Activated CD4-positive, alpha-beta T cell treated with anti-CD3 and anti-CD28 coated beads, Interleukin-2, amount 50 U/mL, for 1 hour (primary cell): ENCODE measurements around the gene RABGAP1.
A peak's percentile ranks its signal among the peaks of the same experiment; 100 is the strongest.

Experiments
- DNase-seq: peaks from one replicate; pipeline ENCODE4 v3.0.0-alpha.2; 2020

Gene RABGAP1

DNA sequence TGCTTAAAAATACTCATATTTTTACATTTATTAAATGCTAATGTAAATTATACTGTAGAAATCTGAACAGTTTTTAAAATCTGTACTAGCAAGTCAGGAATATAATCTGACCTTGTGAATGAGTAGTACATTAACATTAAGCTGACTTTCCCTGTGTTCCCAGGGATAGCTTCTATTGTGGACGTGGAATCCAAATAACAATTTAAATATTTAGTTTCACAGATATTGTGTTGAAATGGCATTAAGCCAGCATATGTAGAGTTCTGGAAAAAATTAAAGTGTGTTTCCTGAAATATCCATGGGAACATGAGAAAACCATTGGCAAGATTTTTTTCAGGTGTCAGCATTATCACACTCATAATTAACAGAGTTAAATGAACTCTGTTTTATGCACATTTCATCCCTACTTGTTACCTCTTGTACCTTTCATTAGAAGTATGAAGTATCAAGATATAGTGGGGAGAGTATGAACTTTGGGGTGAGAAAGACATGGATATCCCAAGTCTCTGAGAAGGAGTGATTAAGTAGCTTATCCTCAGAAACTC is 5.7 kb downstream of the RABGAP1 start:
- no peak for DNase-seq

DNA sequence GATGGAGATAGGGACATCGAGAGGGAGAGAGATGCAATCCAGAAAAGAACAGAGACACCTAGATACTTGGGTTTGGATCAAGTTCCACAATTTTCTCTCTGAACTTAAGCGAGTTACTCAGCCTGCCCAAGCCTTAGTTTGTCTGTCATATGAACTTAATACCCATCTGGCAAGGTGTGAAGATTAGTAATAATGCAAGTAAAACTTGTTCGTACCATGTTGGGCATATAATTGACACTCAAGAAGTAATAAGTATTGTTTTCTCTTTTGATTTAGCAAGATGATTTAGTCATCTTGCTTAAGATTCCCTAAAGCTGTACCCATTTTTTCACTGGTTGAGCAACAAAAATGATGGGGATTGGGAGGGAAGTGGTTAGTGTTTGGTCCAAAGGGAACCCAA is 7.5 kb downstream of the RABGAP1 start:
- no peak for DNase-seq

DNA sequence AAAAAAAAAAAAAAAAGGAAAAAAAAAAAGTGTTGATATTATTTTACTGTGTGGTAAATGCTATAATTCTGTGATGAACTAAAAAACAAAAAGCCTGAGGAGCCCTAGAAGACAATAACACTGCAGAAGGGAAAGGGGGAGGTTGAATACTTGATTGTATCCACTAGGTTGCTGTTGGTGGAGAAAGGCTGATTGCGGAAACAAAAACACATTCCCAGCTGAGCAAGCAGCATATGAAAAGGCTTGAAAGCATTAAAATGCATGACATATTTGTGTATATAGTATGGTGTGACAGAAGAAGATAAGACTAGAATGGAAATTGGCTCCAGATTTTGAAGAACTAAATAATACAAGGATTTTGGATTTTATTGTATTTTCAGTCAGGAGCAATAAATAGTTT is 8.9 kb downstream of the RABGAP1 start:
- no peak for DNase-seq

DNA sequence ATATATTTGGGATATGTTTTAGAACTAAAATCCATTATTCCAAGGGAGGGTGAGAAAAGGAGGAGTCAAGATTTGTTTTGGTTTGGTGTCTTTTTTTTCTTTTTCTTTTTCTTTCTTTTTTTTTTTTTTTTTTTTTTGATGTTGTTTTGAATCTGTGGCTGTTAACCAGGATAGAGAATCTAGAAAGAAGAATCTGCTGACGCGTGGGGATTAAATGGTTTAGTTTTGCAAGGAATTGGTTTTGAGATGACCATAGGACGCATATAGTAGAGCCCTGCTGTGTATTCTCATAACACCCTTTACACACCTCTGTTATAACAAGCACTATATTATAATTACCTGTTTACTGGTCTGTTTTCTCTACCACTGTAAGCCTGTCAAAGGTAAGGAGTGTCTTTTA is 9.4 kb downstream of the RABGAP1 start:
- no peak for DNase-seq

DNA sequence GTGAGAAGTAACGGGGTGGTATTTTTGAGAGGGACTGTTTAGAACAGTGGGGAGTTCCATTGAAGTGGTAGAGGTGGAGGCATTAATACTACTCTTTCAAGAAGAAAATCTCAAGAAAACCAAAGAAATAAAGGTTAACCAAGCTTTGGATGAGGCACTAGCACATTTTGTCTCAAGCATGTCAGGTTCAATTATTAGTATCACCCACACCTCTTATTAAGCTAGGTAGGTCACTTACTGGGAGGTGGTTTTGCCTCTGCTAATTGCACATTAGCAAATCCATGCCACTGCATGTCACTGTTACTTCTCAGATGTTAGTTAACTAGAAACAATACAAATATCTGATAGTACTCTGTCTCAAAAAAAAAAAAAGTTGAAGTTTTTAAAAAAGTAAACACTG is 10.2 kb downstream of the RABGAP1 start:
- DNase-seq: no peak

DNA sequence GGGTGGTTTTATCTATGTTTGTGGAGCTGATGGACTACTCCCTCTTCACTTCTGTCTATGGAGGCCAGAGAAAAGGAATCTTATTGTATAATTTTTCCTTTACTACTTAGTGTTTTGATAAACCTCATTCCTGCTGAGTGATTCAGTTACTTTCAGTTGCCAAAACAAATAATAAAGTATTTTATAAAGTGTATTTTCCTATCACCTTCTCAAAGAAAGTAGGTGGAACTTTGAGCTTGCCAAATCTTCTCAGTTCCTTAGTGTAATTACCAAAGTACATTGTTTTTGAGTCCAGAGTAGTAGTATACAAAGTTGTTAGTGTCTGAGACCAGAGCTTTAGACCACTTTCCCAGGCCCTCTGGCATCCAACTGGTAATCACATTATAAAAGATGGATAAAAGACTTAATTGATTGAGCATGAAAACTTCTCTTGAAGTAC is 13.5 kb downstream of the RABGAP1 start:
- DNase-seq: no peak

DNA sequence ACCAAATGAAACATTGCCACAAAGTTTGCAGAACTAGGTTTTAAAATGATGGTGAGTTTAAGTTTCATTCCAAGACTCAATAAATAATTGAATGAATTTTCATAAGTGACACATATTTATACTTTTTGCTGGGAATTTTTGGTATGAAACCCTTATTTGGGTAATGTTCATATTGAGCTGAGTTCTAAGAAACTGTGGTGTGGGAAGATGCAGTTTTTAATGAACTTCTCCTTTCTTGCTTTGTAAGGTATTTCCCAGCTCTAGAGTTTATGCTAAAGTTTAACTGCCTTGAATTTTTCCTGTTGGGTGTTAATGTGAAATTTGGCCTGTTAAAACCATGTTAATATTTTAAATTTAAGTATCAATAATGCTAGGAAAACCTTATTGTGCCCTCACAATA is 15.1 kb downstream of the RABGAP1 start:
- no peak for DNase-seq

DNA sequence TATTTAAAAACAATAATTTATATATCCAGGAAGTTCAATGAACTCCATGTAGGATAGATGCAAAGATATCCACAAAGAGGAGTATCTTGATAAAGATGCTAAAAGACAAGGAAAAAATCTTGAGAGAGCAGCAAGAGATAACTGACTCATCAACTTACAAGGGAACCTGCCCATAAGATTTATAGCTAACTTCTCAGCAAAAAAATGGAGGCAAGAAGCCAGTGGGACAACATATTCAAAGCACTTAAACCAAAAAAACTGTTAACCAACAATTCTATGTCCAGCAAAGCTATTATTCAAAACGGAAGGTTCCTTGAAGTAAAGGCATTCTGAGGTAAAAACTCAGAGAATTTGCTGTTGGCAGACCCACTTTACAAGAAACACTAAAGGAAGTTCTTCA is 20.3 kb downstream of the RABGAP1 start:
- DNase-seq: no peak

DNA sequence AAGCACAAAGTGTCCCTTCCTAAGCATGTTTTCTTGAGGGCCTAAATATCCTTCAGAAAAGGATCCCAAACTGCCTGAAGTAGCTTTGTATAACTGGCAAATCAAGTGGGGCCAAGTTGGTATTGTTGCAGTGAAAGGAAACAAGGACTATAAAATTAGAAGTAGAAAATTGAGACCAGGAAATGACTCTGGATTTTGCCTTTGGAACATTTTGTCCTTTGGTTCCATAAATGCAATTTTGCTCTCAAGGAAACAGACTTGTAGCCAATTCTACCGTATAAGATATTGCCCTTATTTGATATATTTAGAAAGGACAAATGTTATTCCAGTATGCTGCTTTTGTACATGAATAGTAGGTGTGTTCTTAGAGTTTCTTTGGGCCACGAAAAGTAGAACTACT is 34.4 kb downstream of the RABGAP1 start:
- no peak for DNase-seq

DNA sequence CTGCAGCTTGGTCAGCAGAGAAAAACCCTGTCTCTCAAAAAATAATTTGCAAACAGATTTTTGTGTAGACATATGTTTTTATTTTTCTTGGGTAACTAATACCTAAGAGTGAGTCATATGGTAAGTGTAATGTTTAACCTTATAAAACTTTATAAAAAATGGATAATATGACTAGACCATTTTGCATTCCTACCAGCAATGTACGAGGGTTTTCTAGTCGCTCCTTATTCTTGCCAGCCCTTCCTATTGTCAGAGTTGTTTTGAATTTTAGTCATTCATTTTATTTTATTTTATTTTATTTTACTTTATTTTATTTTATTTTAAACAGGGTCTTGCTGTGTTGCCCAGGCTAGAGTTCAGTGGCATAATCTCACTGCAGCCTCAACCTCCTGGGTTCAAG is 37.8 kb downstream of the RABGAP1 start:
- no peak for DNase-seq

DNA sequence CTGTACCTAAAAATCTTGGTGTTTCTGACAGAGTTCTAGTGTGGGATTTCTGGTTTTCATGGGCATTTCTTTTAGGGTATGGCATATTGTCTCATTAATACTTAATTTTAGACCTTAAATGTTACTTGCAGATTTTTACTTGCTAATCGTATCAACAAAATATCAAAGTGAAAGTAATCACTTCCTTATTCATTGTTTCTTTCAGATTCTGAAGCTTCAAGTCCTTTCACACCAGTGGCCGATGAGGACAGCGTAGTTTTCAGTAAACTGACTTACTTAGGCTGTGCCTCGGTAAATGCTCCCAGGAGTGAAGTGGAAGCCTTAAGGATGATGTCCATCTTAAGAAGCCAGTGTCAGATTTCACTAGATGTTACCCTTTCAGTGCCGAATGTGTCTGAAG is 45.2 kb downstream of the RABGAP1 start:
- DNase-seq: no peak

DNA sequence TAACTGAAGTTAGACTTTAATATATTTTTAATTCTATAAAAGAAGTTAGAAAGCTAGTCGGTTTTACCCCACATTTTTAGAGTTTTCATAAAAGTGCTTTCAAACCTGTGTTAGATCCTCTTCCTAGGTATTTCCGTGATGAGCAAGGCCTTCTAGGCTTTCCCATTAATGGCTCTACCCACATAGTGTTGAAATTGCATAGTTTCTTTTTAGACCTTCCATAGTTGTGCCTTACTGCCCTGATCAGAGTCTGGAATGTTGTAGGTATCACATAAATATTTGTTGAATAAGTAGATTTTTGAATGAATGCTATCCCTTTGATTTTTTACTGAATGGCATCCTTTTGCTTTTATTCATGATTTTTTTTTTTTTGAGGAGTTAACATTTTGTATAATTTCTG is 47.3 kb downstream of the RABGAP1 start:
- no peak for DNase-seq

DNA sequence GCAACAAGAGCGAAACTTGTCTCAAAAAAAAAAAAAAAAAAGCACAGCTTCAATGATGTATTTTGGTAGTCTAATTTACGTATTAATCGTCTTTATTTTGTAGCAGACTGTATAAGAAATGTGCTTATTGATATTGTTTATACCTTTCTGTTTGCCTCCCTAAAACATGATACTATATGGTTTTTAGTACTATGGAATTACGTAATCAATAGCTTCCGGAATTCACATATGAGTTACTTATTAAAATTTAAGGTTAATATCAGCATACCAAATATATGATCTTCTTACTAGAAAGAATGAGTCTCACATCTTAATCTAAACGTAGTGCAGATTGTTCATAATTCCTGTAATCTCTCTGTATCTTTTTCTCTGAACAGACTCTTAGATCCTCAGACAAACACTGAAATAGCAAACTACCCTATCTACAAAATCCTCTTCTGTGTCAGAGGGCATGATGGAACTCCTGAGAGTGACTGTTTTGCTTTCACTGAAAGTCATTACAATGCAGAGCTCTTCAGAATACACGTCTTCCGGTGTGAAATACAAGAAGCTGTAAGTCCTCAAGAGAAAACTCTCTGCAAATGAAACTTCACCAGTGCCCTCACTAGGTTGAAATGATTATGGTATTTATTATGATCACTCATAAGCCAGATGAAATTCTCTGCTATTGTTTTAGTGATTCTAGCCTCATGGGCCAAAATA is 48.3 kb downstream of the RABGAP1 start:
- no peak for DNase-seq

DNA sequence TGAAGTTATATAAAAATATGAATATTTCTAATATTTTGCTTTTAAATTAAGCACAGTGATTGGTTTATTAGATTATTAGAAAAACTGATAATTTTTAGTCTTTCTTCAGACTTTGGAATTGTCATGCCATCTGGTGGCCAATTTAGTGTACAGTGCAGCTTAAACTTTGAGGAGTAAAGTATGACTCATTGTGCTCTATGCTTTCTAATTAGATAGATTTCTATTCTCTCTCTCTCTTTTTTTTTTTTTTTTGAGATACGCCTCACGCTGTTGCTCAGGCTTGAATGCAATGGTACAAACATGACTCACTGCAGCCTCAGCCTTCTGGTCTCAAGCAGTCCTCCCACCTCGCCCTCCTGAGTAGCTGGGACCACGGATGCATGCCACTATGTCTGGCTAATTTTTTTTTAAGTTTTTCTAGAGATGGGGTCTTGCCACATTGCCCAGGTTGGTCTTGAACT is 50.6 kb downstream of the RABGAP1 start:
- peak; percentile 18 for DNase-seq

DNA sequence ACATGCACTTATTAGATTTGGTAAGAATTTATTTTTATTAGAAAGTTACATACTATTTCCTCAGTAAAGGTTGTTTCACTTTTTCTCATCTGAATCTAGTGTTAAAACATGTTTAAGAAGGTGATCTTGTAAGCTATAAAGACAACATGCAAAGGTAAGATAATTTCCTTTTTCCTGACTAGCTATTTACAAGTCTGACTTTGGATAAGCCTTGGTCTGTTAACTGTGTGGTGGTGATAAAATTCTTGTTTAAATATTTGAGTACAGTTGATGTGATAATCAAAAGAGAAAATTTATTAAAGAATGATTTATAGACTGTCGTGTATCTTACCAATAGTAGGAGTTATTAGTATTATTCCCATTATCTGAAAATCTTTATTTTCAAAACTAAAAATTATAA is 55.8 kb downstream of the RABGAP1 start:
- no peak for DNase-seq

DNA sequence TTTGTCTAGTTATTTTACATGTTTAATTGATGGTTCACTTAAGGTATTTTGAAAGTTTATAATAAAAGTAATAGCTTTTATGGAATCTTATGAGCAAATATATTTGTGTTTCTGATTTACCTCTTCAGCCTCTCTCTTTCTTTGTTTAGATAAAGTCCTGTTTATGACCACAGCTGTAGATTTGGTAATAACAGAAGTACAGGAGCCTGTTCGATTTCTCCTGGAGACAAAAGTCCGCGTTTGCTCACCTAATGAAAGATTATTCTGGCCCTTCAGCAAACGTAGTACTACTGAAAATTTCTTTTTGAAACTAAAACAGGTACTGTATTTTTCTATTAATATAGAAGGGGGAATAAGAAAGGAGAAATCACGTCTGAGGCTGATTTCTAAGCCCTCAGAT is 57.6 kb downstream of the RABGAP1 start:
- no peak for DNase-seq

DNA sequence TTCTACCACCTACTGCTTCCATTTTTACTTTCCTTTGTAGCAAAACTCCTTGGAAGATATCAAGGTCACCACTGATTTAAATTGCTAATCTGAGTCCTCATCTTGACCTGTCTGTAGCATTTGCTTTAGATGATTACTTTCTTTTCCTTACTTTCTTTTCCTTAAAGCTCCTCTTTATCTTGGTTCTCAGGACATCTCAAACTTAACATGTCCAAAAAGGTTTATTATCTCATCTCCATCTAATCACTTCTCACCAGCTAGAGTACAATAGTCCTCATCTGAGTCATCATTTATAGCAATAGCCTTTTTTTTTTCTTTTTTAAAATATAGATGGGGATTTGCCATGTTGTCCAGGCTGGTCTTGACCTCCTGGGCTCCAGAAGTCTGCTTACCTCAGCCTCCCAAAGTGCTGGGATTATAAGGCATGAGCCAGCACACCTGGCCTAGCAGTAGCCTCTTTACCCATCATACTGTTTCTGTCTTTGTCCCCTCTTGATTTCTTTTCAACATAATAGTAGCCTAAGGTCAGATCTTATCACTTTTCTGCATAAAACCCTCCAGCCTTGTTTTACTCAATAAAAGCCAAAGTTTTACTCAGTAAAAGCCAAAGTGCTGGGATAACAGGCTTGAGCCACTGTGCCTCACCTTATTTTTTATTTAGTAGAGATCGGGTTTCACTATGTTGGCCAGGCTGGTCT is 59.7 kb downstream of the RABGAP1 start:
- no peak for DNase-seq

DNA sequence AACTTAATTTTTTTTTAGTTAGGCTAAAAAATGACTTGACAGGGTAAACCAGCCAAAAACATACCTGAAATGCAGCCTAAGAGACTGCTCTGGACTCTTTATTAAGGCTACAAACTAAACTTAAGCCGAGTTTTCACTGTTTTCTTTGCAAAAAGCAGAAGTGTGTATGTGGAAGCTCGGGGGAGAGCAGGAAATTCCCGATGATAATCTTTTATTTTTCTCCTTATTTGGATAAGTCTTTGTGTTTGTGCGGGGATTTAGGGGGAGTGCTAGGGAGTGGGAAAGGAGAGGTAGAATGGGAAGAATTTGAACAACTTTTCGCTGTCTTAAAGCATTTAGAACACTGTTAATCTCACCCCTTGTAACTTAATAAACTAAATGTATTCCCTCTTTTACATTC is 61.9 kb downstream of the RABGAP1 start:
- no peak for DNase-seq

DNA sequence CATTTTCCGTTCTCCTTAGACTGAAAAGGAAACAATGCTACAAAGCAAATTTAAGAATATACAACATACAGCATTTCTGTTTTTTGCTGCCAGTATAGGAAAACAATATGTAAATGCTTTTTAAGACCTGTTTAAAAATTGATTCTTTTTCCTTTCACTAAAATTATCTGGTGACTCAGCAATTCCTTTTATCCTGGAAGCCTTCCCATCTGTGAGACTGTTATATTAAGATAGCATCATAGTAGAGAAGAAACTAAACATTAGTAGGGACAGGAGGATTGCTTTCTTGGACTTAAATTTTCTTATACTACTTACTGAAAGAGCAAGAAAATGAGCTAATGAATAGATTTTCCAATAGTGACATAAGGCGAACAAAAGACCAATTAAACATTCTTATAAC is 62.6 kb downstream of the RABGAP1 start:
- no peak for DNase-seq

DNA sequence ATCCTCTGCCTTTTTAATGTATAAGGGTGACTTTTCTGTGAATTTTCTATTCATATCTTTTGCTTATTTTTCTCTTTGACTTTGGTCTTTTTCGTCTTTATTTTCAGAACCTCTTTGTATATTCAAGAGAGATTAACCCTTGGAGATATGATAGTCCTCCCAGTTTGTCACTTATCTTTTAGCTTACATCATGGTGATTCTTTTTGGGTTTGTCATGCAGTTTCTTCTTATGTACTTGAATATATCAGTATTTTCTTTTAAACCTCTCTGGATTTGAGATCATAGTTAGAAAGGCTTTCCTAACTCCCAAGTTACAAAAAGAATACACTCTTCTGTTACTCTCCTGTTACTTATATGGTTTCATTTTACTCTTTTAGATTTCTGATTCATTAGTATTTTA is 65.1 kb downstream of the RABGAP1 start:
- no peak for DNase-seq

DNA sequence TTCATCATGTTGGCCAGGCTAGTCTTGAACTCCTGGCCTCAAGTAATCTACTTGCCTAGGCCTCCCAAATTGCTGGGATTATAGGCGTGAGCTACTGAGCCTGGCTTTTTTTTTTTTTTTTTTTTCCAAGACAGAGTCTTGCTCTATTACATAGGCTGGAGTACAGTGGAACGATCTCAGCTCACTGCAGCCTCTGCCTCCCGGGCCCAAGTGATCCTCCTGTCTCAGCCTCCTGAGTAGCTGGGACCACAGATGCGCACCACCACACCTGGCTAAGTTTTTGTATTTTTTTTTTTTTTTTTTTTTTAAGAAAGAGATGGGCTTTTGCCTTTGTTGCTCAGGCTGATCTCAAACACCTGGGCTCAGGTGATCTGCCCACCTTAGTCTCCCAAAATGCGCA is 66.4 kb downstream of the RABGAP1 start:
- no peak for DNase-seq

DNA sequence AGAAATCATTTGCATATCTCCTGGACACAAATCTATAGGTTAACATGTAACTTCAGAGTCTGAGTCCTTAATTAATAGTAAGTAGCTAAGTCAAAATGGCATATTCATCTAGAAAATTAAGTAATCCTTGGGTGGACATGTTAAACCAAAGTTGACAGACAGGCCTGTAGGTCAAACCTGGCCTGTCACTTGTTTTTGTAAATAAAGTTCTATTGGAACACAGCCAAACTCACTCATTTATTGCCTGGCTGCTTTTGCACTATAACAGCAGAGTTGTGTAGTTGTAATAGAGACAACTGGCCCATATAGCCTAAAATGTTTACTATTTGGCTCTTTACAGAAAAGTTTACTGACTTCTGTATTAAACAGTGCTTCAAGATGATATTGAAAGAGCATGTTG is 68.1 kb downstream of the RABGAP1 start:
- no peak for DNase-seq

DNA sequence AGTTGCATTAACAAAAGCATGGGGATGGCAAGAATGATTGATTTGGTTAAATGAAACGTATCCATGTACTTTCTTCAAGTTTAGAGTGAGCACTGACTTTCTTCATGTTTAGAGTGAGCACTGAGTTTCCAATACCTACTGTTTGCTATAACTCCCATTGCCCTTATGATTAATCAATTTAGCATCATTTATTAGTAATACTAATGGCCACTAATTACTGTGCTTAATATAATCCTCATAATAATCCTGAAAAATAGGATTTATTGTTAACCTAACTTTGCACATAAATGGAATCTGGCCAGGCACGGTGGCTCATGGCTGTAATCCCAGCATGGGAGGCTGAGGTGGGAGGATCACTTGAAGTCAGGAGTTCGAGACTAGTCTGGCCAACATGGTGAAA is 70.6 kb downstream of the RABGAP1 start:
- no peak for DNase-seq

DNA sequence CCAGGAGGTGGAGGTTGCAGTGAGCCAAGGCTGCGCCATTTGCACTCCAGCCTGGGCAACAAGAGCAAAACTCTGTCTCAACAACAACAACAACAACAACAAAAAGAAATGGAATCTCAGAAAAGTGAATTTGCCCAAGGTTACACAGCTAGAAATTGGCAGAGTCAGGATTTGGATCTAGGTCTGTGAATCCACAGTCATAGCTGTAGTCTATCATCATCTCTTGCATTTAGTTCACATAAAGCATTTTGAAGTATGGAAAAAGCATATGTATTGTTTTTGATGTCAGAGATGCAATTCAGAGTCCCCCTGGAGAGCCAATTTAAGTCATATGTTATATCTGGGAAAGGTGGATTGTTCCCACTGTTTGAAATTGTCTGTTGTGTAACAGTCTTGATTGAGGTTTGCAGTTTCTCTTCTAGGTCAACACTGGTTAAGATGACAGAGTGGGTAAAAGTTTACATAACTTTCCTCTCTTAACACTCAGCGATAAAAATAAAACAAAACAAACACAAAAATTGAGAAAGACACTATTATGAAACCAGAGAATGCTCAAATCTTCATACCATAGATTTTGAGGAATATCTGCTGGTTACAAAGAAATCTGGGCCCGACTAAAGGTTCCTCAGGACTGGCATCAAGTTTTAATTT is 71.2 kb downstream of the RABGAP1 start:
- no peak for DNase-seq
